H9 (cell line): Measurements from ENCODE around the gene SLC9A2. TPM values are rescaled to one million over a fixed set of nuclear protein-coding genes. Genes with fewer than 3 reads are reported as not detected.

ENCODE experiments used
- DNase-seq: peaks from one replicate; pipeline ENCODE4 v3.0.0-alpha.2; 2017
- H2AFZ ChIP-seq: one replicate; pipeline ENCODE4 v1.6.1; 2013; ENCODE audit warnings: mild to moderate bottlenecking, low read length, control low read depth, moderate library complexity
- H2AK5ac ChIP-seq: 2 replicates; pipeline ENCODE4 v1.6.1; 2013; ENCODE audit warnings: low read length, control low read depth, mixed read lengths; ENCODE audit not compliant: insufficient read length
- H2BK120ac ChIP-seq: one replicate; pipeline ENCODE4 v1.6.1; 2013; ENCODE audit warnings: low read depth, mild to moderate bottlenecking, low read length, control low read depth, inconsistent platforms; ENCODE audit not compliant: poor library complexity, severe bottlenecking
- H2BK12ac ChIP-seq: 2 replicates; pipeline ENCODE4 v1.6.1; 2013; ENCODE audit warnings: low read length, control low read depth, mixed read lengths, low read depth; ENCODE audit not compliant: insufficient read length
- H2BK15ac ChIP-seq: 2 replicates; pipeline ENCODE4 v1.6.1; 2013; ENCODE audit warnings: low read depth, low read length, control low read depth
- H2BK20ac ChIP-seq: one replicate; pipeline ENCODE4 v1.6.1; 2013; ENCODE audit warnings: low read depth, mild to moderate bottlenecking, low read length, control low read depth, inconsistent platforms; ENCODE audit not compliant: poor library complexity, severe bottlenecking
- H2BK5ac ChIP-seq: 2 replicates; pipeline ENCODE4 v1.6.1; 2013; ENCODE audit warnings: low read length, control low read depth, mixed read lengths; ENCODE audit not compliant: insufficient read length
- H3K14ac ChIP-seq: 2 replicates; pipeline ENCODE4 v1.6.1; 2013; ENCODE audit warnings: low read length, control low read depth; ENCODE audit not compliant: insufficient read depth
- H3K18ac ChIP-seq: 2 replicates; pipeline ENCODE4 v1.6.1; 2013; ENCODE audit warnings: low read depth, mild to moderate bottlenecking, mixed read lengths, low read length, control low read depth; ENCODE audit not compliant: insufficient read length
- H3K23ac ChIP-seq: 2 replicates; pipeline ENCODE4 v1.6.1; 2013; ENCODE audit warnings: low read length, control low read depth, mixed read lengths, low read depth; ENCODE audit not compliant: insufficient read length
- H3K23me2 ChIP-seq: 2 replicates; pipeline ENCODE4 v1.6.1; 2013; ENCODE audit warnings: low read depth, mild to moderate bottlenecking, mixed read lengths, low read length, control low read depth; ENCODE audit not compliant: insufficient read length, poor library complexity, severe bottlenecking
- H3K27ac ChIP-seq: 2 replicates; pipeline ENCODE4 v1.5.1; 2013; ENCODE audit warnings: low read length, control low read depth, mixed read lengths, low read depth; ENCODE audit not compliant: insufficient read length
- H3K27me3 ChIP-seq: 2 replicates; pipeline ENCODE4 v1.6.1; 2013; ENCODE audit warnings: low read length, control low read depth, inconsistent platforms; ENCODE audit not compliant: insufficient read depth
- H3K4ac ChIP-seq: 2 replicates; pipeline ENCODE4 v1.6.1; 2013; ENCODE audit warnings: low read depth, mild to moderate bottlenecking, control low read depth, inconsistent platforms, low read length, moderate library complexity
- H3K4me1 ChIP-seq: 2 replicates; pipeline ENCODE4 v1.6.1; 2013; ENCODE audit warnings: low read length, control low read depth, inconsistent platforms; ENCODE audit not compliant: insufficient read depth
- H3K4me2 ChIP-seq: 2 replicates; pipeline ENCODE4 v1.6.1; 2013; ENCODE audit warnings: low read length, control low read depth, mixed read lengths; ENCODE audit not compliant: insufficient read length, insufficient read depth
- H3K56ac ChIP-seq: 2 replicates; pipeline ENCODE4 v1.6.1; 2013; ENCODE audit warnings: low read depth, mild to moderate bottlenecking, mixed read lengths, low read length, control low read depth; ENCODE audit not compliant: insufficient read length
- H3K79me1 ChIP-seq: 2 replicates; pipeline ENCODE4 v1.6.1; 2013; ENCODE audit warnings: low read depth, mild to moderate bottlenecking, moderate library complexity, low read length, control low read depth, inconsistent platforms; ENCODE audit not compliant: insufficient read depth, poor library complexity, severe bottlenecking
- H3K79me2 ChIP-seq: 2 replicates; pipeline ENCODE4 v1.6.1; 2013; ENCODE audit warnings: low read length, control low read depth, inconsistent platforms; ENCODE audit not compliant: insufficient read depth
- H3K9ac ChIP-seq: 2 replicates; pipeline ENCODE4 v1.6.1; 2013; ENCODE audit warnings: low read length, control low read depth, mixed read lengths; ENCODE audit not compliant: insufficient read length; ENCODE audit errors: extremely low read depth
- H3K9me3 ChIP-seq: one replicate; pipeline ENCODE4 v1.6.1; 2013; ENCODE audit warnings: low read depth, low read length, inconsistent platforms; ENCODE audit not compliant: control insufficient read depth
- H3T11ph ChIP-seq: one replicate; pipeline ENCODE4 v1.6.1; 2013; ENCODE audit warnings: mild to moderate bottlenecking, low read length, control low read depth, inconsistent platforms
- H4K20me1 ChIP-seq: one replicate; pipeline ENCODE4 v1.6.1; 2013; ENCODE audit not compliant: control insufficient read depth, insufficient read length, insufficient read depth
- H4K5ac ChIP-seq: 2 replicates; pipeline ENCODE4 v1.6.1; 2013; ENCODE audit warnings: low read depth, mild to moderate bottlenecking, mixed read lengths, low read length, control low read depth; ENCODE audit not compliant: insufficient read length
- H4K8ac ChIP-seq: replicated peaks from 2 replicates; pipeline ENCODE4 v1.6.1; 2013; ENCODE audit warnings: low read length, control low read depth, mixed read lengths, low read depth; ENCODE audit not compliant: insufficient read length
- H4K91ac ChIP-seq: 2 replicates; pipeline ENCODE4 v1.6.1; 2013; ENCODE audit warnings: low read depth, mild to moderate bottlenecking, moderate library complexity, mixed read lengths, low read length, control low read depth; ENCODE audit not compliant: insufficient read length
- H3K27ac Mint-ChIP-seq, 3 experiments: 2 replicates in 2 of 3; 3 replicates in 1 of 3; pipeline ENCODE4 v1.8.0; 2020 to 2021; ENCODE audit warnings: mixed read lengths in 3 of 3, mild to moderate bottlenecking in 1 of 3, moderate library complexity in 1 of 3
- H3K27me3 Mint-ChIP-seq: 2 replicates; pipeline ENCODE4 v1.8.0; 2021; ENCODE audit warnings: low read depth, mild to moderate bottlenecking, moderate library complexity, mixed read lengths
- H3K36me3 Mint-ChIP-seq, 3 experiments: 2 replicates in 2 of 3; 3 replicates in 1 of 3; pipeline ENCODE4 v1.8.0; 2020 to 2021; ENCODE audit warnings: low read depth in 3 of 3, mixed read lengths in 3 of 3; ENCODE audit not compliant: insufficient read depth in 1 of 3
- H3K4me1 Mint-ChIP-seq, 2 experiments: 2 replicates each; pipeline ENCODE4 v1.8.0; 2020; ENCODE audit warnings: mixed read lengths in 2 of 2
- H3K4me3 Mint-ChIP-seq, 2 experiments: 2 replicates in 1 of 2; 3 replicates in 1 of 2; pipeline ENCODE4 v1.8.0; 2020 to 2021; ENCODE audit warnings: mild to moderate bottlenecking in 2 of 2, mixed read lengths in 2 of 2, moderate library complexity in 1 of 2
- H3K9me3 Mint-ChIP-seq, 2 experiments: 2 replicates in 1 of 2; 3 replicates in 1 of 2; pipeline ENCODE4 v1.8.0; 2020; ENCODE audit warnings: mild to moderate bottlenecking in 2 of 2, mixed read lengths in 2 of 2, moderate library complexity in 1 of 2
- CTCF ChIP-seq: fragments of 200-600 bp; sonication (generic); conservative IDR thresholded peaks from 3 replicates; pipeline ENCODE4 v1.8.0; 2021; ENCODE audit warnings: antibody characterized with exemption, mild to moderate bottlenecking
- WGBS: extraction: QIAGEN DNeasy Blood & Tissue Kit; methylation state at CpG from one replicate; pipeline ENCODE4 v1.1.7; 2013; ENCODE audit warnings: missing lambda C conversion rate, low lambda C conversion rate, mixed read lengths; ENCODE audit not compliant: insufficient read length; ENCODE audit errors: extremely low coverage; 5-methylcytosine and 5-hydroxymethylcytosine counted together
- total RNA-seq: library from RNA; stranded (reverse); gene quantifications from 2 replicates; pipeline ENCODE4 v1.2.1, GENCODE V29; 2021

The SLC9A2 gene
- total RNA-seq, 1 experiment from 2014 or later = 0.04 TPM

GRCh38 chr2:102690012-102690411 is 70.7 kb downstream of the SLC9A2 start:
- DNase-seq = no peak
- no peaks in the 10 kb centered on the region for H3K4me1 Mint-ChIP-seq

More at GRCh38 chr2:102690012-102690411, 70.7 kb downstream of the SLC9A2 start:
- Histone ChIP-seq H3K4me1 (no peaks in the 10 kb centered on the region), H3K56ac (no peak overlapping the region), H3K27me3 (no peaks in the 10 kb centered on the region), H2BK5ac (no peak overlapping the region), H3K4ac (no peak overlapping the region), H2BK15ac (no peak overlapping the region), H3K18ac (no peak overlapping the region), H3K9ac (no peak overlapping the region), H2BK120ac (no peak overlapping the region), H3K9me3 (no peaks in the 10 kb centered on the region), H2AFZ (no peak overlapping the region), H3K27ac (no peak overlapping the region), H2BK12ac (no peak overlapping the region), H3K79me1 (no peaks in the 10 kb centered on the region), H4K8ac (no peak overlapping the region), H3K23ac (no peak overlapping the region), H3T11ph (no peak overlapping the region), H4K91ac (no peak overlapping the region), H2AK5ac (no peak overlapping the region), H3K79me2 (no peaks in the 10 kb centered on the region), H4K20me1 (no peaks in the 10 kb centered on the region), H3K23me2 (no peaks in the 10 kb centered on the region), H2BK20ac (no peak overlapping the region), H4K5ac (no peak overlapping the region), H3K14ac (no peak overlapping the region), H3K4me2 (no peak overlapping the region)
- WGBS = no CpG with 5 or more reads among the region's 5 CpGs
- TF ChIP-seq CTCF = no peak
- no peaks in the 10 kb centered on the region for H3K27me3 Mint-ChIP-seq
- H3K4me3 Mint-ChIP-seq = no peak overlapping the region
- H3K36me3 Mint-ChIP-seq = no peaks in the 10 kb centered on the region
- H3K9me3 Mint-ChIP-seq = no peaks in the 10 kb centered on the region
- no peak overlapping the region for H3K27ac Mint-ChIP-seq
